Sigmoid colon (tissue), 7 donors: Measurements from ENCODE around the gene CCDC154. TPM values are rescaled to one million over a fixed set of nuclear protein-coding genes. Genes with fewer than 3 reads are reported as not detected.

Experiments used
- DNase-seq: peaks from one replicate; pipeline ENCODE4 v3.0.0-alpha.2; 2019
- H3K27ac ChIP-seq, 4 donors: fragments of 200-600 bp; sonication (generic); one replicate each; pipeline ENCODE4 v1.5.1; 2016 to 2019; ENCODE audit warnings: mild to moderate bottlenecking in 1 of 4
- H3K27me3 ChIP-seq, 3 donors: fragments of 200-600 bp; sonication (generic); one replicate each; pipeline ENCODE4 v1.5.1; 2019; ENCODE audit warnings: mild to moderate bottlenecking in 1 of 3
- H3K36me3 ChIP-seq, 4 donors: fragments of 200-600 bp; sonication (generic); one replicate each; pipeline ENCODE4 v1.5.1; 2016 to 2019
- H3K4me1 ChIP-seq, 4 donors: fragments of 200-600 bp; sonication (generic); one replicate each; pipeline ENCODE4 v1.5.1; 2017 to 2019
- H3K4me3 ChIP-seq, 4 donors: fragments of 200-600 bp; sonication (generic); one replicate each; pipeline ENCODE4 v1.5.1; 2017 to 2019; ENCODE audit warnings: mild to moderate bottlenecking in 2 of 4, moderate library complexity in 1 of 4
- H3K9me3 ChIP-seq, 4 donors: fragments of 200-600 bp in 3 of 4; sonication (generic) in 3 of 4; one replicate each; pipeline versions ENCODE4 v1.5.1 to v1.6.1; 2013 to 2019
- EP300 ChIP-seq, 4 donors: sonication (generic); formaldehyde crosslinking; IDR thresholded peaks; one replicate each; pipeline ENCODE4 v1.6.1; 2017; ENCODE audit warnings: antibody characterized with exemption in 4 of 4
- POLR2A ChIP-seq, 2 donors: fragments of 450-650 bp; IDR thresholded peaks; one replicate each; pipeline ENCODE4 v1.6.1; 2016; ENCODE audit warnings: antibody characterized with exemption in 2 of 2, mild to moderate bottlenecking in 2 of 2, moderate library complexity in 2 of 2
- POLR2AphosphoS5 ChIP-seq, 4 donors: sonication (generic); formaldehyde crosslinking; IDR thresholded peaks; one replicate each; pipeline ENCODE4 v1.6.1; 2017; ENCODE audit warnings: antibody characterized with exemption in 4 of 4
- WGBS, 2 donors: extraction: QIAGEN DNeasy Blood & Tissue Kit; methylation state at CpG; one replicate each; pipeline ENCODE4 v1.1.7; 2013; 5-methylcytosine and 5-hydroxymethylcytosine counted together
- intact Hi-C: fragments of 100-400 bp; cut with DNase I; formaldehyde crosslinking; loops from one replicate; pipeline ENCODE4 v1.15.1; 2023
- polyA plus RNA-seq, 3 donors: library from polyadenylated mRNA; stranded (reverse); fragments of 200-250 nt; gene quantifications; one replicate each; pipeline ENCODE4 v1.2.3, GENCODE V29; 2013
- total RNA-seq, 4 donors: library from RNA; depleted of rRNA; stranded (reverse); fragments of >200 nt; gene quantifications; one replicate each; pipeline ENCODE4 v1.1.0, GENCODE V29; 2016
- TF ChIP-seq, protein P1 (sequence below), 4 experiments: fragments of 450-650 bp in 3 of 4; fragments of 200-600 bp in 1 of 4; IDR thresholded peaks; one replicate each; pipeline ENCODE4 v1.5.1; 2016 to 2019; ENCODE audit warnings: antibody characterized with exemption in 4 of 4, mild to moderate bottlenecking in 3 of 4, moderate library complexity in 2 of 4
- donor health status: healthy with polysubstance abuse.
- donor health status: Bipolar disorder and iron deficiency.
- donor health status: healthy.

The CCDC154 gene
- total and polyA plus RNA-seq, 7 donors, result 0.55 to 1.4 TPM; not detected in 5

DNA sequence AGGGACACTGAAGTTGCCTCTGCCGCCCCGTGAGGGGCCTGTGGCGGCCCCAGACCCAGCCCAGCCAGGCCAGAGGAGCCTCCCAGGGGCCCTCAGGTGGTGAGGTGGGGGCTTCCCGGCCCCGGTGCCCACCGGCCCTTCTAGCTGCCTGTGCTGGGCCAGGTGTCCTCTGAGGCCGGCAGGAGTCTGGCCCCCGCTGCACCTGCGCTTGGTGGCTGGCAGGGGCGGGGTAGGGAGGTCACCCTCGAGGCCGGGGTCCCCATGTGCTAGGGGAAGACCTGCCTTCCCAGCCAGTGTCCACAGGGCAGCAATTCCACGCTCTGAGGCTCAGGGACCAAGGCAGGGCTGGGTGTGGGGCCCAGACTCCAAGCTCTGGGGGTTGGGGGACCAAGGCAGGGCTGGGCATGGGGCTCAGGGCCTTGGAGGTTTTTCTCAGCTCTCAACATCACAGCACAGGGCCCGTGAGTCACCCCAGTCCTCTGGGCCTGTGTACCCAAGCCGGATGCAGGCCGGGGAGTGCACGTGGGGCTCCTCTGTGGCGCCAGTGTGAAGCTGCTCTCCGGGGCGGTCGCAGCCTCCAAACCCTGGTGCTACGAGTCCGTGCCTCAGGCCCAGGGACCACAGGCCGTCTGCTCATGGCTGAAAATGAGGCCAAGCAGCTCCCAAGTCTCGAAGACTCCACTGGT lies 1.3 kb upstream of the CCDC154 start:
- intact Hi-C loops, result no loop called here
- no peak overlapping the region for H3K4me3 ChIP-seq
- H3K36me3 ChIP-seq, result peaks cover 0 to 59% (median 35%) of the 10 kb centered on the region in 4 donors
- 89 to 90% methylated on average over 25 of the region's 25 CpGs for WGBS, 2 donors
- H3K4me1 ChIP-seq, result no peaks in the 10 kb centered on the region
- H3K27me3 ChIP-seq, result no peaks in the 10 kb centered on the region
- TF ChIP-seq EP300 (IDR thresholded peaks at IDR 0.05) (no peak), POLR2A (IDR thresholded peaks at IDR 0.05) (no peak), POLR2AphosphoS5 (IDR thresholded peaks at IDR 0.05) (no peak)
- TF ChIP-seq, protein P1, sequence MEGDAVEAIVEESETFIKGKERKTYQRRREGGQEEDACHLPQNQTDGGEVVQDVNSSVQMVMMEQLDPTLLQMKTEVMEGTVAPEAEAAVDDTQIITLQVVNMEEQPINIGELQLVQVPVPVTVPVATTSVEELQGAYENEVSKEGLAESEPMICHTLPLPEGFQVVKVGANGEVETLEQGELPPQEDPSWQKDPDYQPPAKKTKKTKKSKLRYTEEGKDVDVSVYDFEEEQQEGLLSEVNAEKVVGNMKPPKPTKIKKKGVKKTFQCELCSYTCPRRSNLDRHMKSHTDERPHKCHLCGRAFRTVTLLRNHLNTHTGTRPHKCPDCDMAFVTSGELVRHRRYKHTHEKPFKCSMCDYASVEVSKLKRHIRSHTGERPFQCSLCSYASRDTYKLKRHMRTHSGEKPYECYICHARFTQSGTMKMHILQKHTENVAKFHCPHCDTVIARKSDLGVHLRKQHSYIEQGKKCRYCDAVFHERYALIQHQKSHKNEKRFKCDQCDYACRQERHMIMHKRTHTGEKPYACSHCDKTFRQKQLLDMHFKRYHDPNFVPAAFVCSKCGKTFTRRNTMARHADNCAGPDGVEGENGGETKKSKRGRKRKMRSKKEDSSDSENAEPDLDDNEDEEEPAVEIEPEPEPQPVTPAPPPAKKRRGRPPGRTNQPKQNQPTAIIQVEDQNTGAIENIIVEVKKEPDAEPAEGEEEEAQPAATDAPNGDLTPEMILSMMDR (IDR thresholded peaks at IDR 0.05), result no peak
- no peak for DNase-seq
- no peaks in the 10 kb centered on the region for H3K9me3 ChIP-seq
- no peak overlapping the region for H3K27ac ChIP-seq

DNA sequence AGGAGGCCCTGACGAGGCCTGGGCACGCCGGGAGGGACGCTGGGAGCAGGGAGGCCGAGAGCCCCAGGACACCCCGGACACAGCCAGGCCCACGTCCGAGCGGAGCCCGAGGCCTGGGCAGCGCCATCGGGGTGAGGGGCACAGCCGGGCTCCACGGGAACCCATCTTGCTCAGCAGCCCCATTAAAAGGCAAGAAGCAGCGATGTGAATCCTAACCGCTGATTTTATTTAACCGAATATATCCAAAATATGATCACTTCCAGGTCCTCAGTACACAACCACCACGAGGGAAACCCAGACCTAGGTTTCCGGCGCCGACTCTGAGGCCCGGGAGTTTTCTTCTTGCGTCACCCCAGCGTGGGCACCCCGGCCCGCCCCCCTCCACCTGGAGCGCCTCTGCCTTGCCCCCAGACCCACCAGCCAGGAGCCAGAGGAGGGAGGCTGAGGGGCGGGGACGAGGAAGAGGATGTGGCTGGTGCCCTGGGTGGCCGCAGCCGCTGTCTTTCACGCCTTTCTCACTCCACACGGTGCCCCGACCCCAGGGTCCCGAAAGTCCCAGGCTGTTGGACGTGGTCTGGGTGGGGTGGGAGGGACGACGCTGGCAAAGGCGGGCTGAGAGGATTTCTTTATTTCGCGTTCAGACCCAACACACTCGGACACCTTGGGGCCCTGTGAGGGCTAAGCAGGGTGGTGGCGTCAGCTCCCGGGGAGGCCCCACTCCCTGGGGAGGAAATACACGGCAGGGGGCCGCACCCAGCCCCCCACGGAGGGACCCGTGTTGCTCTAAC lies 568 bp upstream of the CCDC154 start:
- 86 to 88% methylated on average over 48 of the region's 48 CpGs for WGBS, 2 donors
- H3K9me3 ChIP-seq, result no peaks in the 10 kb centered on the region
- no peak overlapping the region for H3K27ac ChIP-seq
- H3K27me3 ChIP-seq, result no peaks in the 10 kb centered on the region
- H3K4me3 ChIP-seq, result no peak overlapping the region
- no peak for TF ChIP-seq POLR2A (IDR thresholded peaks at IDR 0.05)
- no peak for TF ChIP-seq POLR2AphosphoS5 (IDR thresholded peaks at IDR 0.05)
- no peak for TF ChIP-seq EP300 (IDR thresholded peaks at IDR 0.05)
- TF ChIP-seq, protein P1 (IDR thresholded peaks at IDR 0.05), result no peak
- no peak for DNase-seq
- intact Hi-C loops, result no loop called here
- H3K36me3 ChIP-seq, result peaks cover 0 to 52% (median 32%) of the 10 kb centered on the region in 4 donors
- H3K4me1 ChIP-seq, result no peaks in the 10 kb centered on the region

DNA sequence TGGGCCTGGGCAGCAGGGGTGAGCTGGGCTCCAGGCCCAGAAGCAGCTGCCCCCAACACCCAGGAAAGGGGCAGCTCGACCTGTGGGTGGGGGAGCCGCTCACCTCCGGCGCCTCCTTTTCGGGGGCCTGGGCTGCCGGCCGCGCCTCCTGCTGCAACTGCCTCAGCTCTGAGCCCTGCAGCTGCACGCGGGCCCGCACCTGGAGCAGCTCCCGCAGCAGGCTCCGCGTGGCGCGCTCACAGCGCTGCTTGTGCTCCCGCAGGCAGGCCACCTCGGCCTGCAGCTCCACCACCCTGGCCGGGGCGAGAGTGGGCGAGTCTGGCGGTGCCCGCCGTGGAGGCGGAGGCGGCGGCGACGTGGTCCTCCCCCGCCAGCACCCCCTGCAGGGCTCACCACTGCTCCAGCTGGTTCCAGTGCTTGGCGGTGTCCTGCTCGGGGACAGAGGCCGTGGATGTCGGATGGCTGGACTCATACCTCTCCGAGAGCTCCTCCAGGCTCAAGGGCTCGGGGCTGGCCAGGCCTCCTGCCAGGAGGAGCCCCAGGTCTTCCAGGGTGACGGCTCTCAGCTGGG lies 868 bp downstream of the CCDC154 start:
- Histone ChIP-seq H3K4me3 (no peak overlapping the region), H3K9me3 (no peaks in the 10 kb centered on the region), H3K27ac (no peak overlapping the region), H3K36me3 (peaks cover 0 to 37% (median 24%) of the 10 kb centered on the region in 4 donors), H3K27me3 (no peaks in the 10 kb centered on the region), H3K4me1 (no peaks in the 10 kb centered on the region)
- 79 to 86% methylated on average over 38 of the region's 38 CpGs for WGBS, 2 donors
- no peak for DNase-seq
- intact Hi-C loops, result no loop called here
- TF ChIP-seq POLR2A (IDR thresholded peaks at IDR 0.05) (no peak), POLR2AphosphoS5 (IDR thresholded peaks at IDR 0.05) (peak in 1 of 4 donors; percentile 5), EP300 (IDR thresholded peaks at IDR 0.05) (no peak)
- TF ChIP-seq, protein P1 (IDR thresholded peaks at IDR 0.05), result no peak

DNA sequence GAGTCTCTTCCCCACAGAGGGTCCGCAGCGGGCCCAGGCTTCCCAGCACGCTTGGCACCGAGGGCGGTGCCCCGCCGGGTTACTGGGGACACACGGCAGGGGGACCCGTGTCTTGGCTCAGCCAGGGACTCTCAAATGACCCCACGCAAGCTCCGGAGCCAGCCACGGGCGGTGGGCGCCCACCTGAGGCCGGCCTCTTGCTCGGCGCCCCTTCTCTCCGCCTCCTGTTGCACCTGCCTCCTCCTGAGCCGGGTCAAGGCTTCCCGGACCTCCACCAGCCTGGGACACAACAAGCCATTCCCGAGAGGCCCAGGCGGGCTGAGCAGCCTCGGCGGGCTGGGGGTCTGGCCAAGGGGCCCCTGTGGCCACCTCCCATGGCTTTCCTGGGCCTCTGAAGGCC lies 1.7 kb downstream of the CCDC154 start:
- Histone ChIP-seq H3K27ac (no peak overlapping the region), H3K36me3 (peaks cover 0 to 29% (median 17%) of the 10 kb centered on the region in 4 donors), H3K9me3 (no peaks in the 10 kb centered on the region), H3K4me1 (no peaks in the 10 kb centered on the region), H3K27me3 (no peaks in the 10 kb centered on the region), H3K4me3 (no peak overlapping the region)
- WGBS, 2 donors, result 87 to 89% methylated on average over 24 of the region's 24 CpGs
- TF ChIP-seq, protein P1 (IDR thresholded peaks at IDR 0.05), result no peak
- no peak for TF ChIP-seq POLR2A (IDR thresholded peaks at IDR 0.05)
- no peak for TF ChIP-seq EP300 (IDR thresholded peaks at IDR 0.05)
- no peak for TF ChIP-seq POLR2AphosphoS5 (IDR thresholded peaks at IDR 0.05)
- intact Hi-C loops, result no loop called here
- no peak for DNase-seq
